GM18951 (cell line): ENCODE data around the gene EFCAB5.

Experiments used
- POLR2A ChIP-seq: IDR thresholded peaks from 4 replicates; pipeline ENCODE4 v1.6.1; 2011; ENCODE audit warnings: mild to moderate bottlenecking; ENCODE audit not compliant: insufficient read length, insufficient read depth; ENCODE audit errors: extremely low read depth
- in situ Hi-C: fragments of 300-500 bp; cut with MboI; formaldehyde crosslinking; loops from one replicate; pipeline ENCODE4 v1.12.0; 2022; ENCODE audit warnings: low sequenced_read_pairs, mixed read lengths, inconsistent platforms; ENCODE audit not compliant: unreplicated experiment

The EFCAB5 gene

DNA sequence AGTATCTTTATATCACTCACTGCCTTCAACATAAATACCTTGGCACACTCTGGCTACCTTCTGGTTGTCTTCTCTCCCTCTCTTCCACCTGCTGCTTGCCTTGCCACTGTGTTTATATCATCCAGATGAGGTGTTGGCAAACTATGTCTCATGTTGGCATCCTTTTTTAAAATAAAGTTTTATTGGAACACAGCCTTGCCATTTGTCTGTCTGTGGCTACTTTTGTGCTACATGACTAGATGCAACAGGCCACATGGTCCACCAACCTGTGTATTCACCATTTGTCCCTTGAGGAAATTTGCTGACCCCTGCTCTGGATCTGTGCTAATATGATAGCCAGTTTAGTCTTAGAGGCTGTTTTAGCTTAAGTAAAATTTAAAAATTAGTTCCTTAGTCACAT, 212.0 kb downstream of the EFCAB5 start:
- no peak for TF ChIP-seq POLR2A
- in situ Hi-C loops = no loop called here

DNA sequence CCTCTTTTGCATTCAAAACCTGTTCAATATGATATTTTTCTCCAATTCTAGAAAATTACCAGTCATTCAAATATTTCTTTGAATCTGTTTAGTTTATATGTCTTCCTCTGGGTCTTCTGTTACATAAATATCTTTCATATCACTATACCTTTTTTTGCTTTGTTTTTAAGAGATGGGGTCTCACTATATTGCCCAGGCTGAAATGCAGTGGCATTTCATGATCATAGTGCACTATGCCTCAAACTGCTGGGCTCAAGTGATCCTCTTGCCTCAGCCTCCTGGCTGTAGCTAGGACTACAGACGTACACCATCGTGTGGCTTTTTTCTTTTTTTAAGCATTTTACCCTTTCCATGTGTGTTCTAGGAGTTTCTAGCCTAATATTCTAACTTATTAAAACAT, 214.0 kb downstream of the EFCAB5 start:
- in situ Hi-C loops = no loop called here
- TF ChIP-seq POLR2A = no peak
